HFF-Myc (cell line): Measurements from ENCODE around the gene MAP7.
"Not testable (repeated sequence)": the region's sequence is repeated elsewhere in the genome, so short reads cannot be mapped to it uniquely, and the experiment has no call there.

Experiments used
- DNase-seq: peaks from one replicate; pipeline ENCODE4 v3.0.0-alpha.2; 2011; ENCODE audit warnings: low read depth; ENCODE audit errors: extremely low read depth
- H3K4me3 ChIP-seq: replicated peaks from 2 replicates; pipeline ENCODE4 v1.5.1; 2011; ENCODE audit warnings: low read depth, mild to moderate bottlenecking, control low read depth, low read length
- TF ChIP-seq, protein P1 (sequence below): IDR thresholded peaks from 2 replicates; pipeline ENCODE4 v1.5.1; 2012; ENCODE audit warnings: mild to moderate bottlenecking, low read depth, low read length, control low read depth; ENCODE audit errors: missing control alignments

MAP7 gene

DNA sequence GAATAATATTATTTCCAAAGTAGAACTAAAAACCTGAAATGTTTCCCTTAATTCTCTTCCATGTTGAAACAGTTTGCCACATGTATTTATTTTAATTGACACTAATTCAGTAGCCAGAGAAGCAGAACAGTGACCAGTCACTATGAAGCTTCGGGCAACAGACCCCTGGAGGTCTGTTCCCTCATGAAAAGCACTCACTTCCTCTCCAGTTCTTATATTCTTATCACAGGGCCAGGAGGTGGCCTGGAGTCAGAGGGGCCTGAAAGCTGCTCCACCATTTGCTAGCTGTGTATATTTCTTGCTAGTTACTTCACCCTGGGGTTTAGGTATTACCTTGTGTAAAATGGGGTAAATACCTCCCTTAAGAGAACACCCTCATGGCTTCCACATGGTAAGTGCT is 49.1 kb downstream of the MAP7 start:
- TF ChIP-seq, protein P1, sequence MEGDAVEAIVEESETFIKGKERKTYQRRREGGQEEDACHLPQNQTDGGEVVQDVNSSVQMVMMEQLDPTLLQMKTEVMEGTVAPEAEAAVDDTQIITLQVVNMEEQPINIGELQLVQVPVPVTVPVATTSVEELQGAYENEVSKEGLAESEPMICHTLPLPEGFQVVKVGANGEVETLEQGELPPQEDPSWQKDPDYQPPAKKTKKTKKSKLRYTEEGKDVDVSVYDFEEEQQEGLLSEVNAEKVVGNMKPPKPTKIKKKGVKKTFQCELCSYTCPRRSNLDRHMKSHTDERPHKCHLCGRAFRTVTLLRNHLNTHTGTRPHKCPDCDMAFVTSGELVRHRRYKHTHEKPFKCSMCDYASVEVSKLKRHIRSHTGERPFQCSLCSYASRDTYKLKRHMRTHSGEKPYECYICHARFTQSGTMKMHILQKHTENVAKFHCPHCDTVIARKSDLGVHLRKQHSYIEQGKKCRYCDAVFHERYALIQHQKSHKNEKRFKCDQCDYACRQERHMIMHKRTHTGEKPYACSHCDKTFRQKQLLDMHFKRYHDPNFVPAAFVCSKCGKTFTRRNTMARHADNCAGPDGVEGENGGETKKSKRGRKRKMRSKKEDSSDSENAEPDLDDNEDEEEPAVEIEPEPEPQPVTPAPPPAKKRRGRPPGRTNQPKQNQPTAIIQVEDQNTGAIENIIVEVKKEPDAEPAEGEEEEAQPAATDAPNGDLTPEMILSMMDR = no peak
- no peak for DNase-seq
- no peak overlapping the region for H3K4me3 ChIP-seq

DNA sequence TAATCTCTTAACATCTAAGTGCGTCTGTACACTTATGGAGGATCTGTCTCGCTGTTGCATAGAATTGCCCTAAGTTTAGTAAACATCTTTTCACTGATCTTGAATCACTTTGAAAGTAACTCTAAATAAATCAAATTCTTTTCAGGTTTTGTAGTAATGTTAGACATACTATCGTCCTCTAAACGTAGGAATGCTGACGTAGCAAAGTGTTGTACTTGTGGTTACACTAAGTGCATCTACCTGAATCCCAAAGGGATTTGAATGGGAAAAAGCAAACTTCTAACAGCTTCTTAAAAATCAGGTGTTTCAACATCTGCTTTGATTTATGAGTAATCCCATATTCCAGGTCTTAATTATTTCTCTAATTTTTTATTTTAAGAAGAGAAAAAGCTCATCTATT is 49.8 kb downstream of the MAP7 start:
- TF ChIP-seq, protein P1 = no peak
- no peak for DNase-seq
- no peak overlapping the region for H3K4me3 ChIP-seq

DNA sequence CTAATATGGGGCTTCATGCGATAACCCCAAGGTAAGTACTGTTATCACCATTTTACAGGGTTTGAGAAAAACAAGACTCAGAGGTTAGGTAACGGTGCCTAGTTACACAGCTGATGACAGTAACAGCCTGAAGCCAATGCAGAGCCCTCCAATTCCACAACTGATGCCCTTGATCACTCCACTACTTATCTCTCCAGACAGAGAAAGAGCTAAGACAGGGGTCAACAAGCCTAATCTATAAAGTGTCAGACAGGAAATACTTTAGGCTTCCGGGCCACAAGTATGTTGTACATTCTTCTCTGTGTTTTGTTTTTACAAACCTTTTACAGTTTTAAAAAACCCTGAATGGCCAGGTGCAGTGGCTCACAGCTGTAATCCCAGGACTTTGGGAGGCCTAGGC is 50.9 kb downstream of the MAP7 start:
- no peak for DNase-seq
- H3K4me3 ChIP-seq = no peak overlapping the region
- TF ChIP-seq, protein P1 = no peak

DNA sequence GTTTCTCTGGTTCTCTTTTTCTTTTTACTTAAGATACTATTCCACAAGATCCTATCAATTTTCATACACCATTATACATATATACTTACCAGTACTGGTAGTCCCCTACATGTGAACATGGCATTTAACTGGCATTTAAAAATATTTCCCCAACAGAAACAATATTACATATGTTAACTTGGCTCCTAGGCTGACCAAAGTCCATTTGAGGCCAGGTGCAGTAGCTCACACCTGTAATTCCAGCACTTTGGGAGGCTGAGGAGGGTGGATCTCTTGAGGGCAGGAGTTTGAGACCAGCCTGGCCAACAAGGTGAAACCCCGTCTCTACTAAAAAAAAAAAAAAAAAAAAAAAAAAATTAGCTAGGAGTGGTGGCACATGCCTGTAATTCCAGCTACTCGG is 53.8 kb downstream of the MAP7 start:
- not testable (repeated sequence) for DNase-seq, H3K4me3 ChIP-seq

DNA sequence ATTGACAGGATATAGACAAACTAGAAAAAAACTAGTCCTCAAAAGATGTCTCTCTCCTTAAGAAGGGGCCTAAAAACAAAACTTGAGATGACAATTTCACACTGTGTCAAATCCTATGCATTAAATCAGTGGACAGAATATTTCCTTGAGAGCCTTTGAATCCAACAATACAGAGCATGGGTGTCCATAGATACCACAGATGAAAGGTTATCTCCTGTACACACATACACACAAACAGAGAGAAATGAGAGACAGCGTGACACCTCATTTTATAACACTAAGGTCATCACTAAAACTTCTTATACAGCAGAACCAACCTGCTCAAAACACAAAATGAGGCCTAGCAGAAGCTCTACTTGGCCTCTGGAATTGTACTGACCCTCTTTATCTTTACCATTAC is 55.5 kb downstream of the MAP7 start:
- TF ChIP-seq, protein P1 = no peak
- no peak for DNase-seq
- H3K4me3 ChIP-seq = no peak overlapping the region

DNA sequence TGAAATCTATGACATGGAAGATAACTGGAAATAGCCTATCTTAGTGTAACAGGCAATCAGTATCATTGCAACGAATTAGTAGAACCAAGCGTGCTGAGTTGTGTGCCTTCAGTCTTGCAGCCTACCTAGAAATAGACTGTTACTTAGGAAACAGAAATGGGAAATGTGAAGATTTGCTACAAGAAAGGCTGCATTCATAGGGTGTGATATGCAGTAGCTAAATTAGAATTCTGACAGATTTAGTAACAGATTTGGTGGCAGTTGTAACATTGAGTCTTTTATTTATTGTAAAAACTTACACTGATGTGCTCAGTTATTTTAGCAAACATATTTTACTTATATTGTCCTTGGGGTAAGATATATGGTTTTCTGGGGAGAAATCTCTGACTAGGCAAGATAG is 56.2 kb downstream of the MAP7 start:
- DNase-seq = no peak
- TF ChIP-seq, protein P1 = no peak
- no peak overlapping the region for H3K4me3 ChIP-seq

DNA sequence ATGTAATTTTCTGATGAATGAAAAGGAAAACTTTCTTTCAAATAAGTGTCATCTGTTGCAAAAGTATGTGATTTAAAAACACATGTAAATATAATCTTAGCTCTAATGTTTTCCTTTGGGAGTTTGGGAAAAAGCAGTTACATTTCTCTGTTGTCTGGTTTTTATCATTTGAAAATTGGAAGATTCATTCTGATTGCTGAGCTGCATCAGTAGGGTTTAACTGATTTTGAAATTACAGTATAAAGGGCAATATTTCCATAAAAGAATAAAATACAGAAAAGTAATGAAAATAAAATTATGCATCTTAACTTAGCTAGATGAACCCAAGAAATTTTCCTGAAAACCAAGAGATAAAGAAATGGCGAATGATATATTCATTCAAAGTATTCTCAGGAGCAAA is 57.8 kb downstream of the MAP7 start:
- TF ChIP-seq, protein P1 = no peak
- DNase-seq = no peak
- no peak overlapping the region for H3K4me3 ChIP-seq
